ENCODE data around the gene IKZF5. TPM values are rescaled to one million over a fixed set of nuclear protein-coding genes. Genes with fewer than 3 reads are reported as not detected.

Gene IKZF5
- total RNA-seq, 4 donors from 2014 or later: 8.7 to 10.5 (median 9.5) TPM

DNA sequence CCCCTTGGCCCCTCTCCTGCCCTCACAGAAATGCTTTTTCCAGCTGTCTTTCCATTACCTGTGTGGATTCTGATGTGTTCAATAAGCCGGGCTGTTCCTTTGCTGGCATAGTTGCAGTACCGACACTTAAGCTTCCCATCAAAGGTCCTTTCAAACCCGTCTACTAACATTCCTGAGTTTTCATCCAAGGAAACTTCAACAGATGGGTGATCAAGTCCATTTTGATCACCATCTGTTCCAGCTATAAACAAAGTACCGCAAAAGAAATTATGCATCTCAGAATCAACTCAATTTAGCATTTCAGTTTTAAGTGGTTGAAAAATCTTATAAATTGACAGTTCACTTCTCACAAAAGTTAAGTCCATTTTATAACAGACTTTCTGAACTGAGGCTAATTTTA, 12.7 kb downstream of the IKZF5 start:
- 95 to 96% methylated on average over 4 of the region's 4 CpGs for WGBS, 2 donors
- TF ChIP-seq, protein P1, sequence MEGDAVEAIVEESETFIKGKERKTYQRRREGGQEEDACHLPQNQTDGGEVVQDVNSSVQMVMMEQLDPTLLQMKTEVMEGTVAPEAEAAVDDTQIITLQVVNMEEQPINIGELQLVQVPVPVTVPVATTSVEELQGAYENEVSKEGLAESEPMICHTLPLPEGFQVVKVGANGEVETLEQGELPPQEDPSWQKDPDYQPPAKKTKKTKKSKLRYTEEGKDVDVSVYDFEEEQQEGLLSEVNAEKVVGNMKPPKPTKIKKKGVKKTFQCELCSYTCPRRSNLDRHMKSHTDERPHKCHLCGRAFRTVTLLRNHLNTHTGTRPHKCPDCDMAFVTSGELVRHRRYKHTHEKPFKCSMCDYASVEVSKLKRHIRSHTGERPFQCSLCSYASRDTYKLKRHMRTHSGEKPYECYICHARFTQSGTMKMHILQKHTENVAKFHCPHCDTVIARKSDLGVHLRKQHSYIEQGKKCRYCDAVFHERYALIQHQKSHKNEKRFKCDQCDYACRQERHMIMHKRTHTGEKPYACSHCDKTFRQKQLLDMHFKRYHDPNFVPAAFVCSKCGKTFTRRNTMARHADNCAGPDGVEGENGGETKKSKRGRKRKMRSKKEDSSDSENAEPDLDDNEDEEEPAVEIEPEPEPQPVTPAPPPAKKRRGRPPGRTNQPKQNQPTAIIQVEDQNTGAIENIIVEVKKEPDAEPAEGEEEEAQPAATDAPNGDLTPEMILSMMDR (IDR thresholded peaks at IDR 0.05): no peak
- TF ChIP-seq POLR2A (IDR thresholded peaks at IDR 0.05): no peak
- H3K4me3 ChIP-seq (ENCODE audit: low read depth, poor library complexity, severe bottlenecking): no peak overlapping the region
- no peak for DNase-seq (ENCODE audit: low spot score in 2 of 2)
- intact Hi-C loops (cut with DNase I; ENCODE audit: low total_unique reads): no loop called here

DNA sequence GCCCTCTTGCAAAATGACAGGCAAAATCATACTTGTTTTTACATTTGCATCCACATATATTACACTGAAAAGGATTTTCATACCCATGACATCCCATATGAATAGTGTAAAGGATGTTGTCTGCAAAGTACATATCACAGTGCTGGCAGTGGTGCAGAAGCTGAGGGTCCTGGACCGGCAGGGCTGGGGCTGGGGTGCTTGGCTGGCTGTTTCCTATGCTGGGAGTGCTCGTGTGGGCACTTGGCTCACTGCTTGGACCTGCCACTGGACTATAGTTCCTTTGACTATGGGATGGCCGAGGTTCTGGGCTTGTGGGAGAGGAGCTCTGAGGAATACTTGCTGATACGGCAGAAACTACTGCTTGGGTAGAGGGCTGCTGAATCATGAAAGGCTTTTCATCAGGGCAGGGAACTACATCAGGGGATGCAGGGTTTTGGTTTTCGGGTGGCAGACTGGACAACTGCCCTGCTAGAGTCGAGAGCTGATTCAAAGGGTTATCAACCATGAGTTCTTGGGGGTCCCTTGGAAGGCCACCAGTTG, 14.7 kb downstream of the IKZF5 start:
- 95 to 96% methylated on average over 6 of the region's 6 CpGs for WGBS, 2 donors
- no peak for DNase-seq (ENCODE audit: low spot score in 2 of 2)
- no peak overlapping the region for H3K4me3 ChIP-seq (ENCODE audit: low read depth, poor library complexity, severe bottlenecking)
- intact Hi-C loops (cut with DNase I; ENCODE audit: low total_unique reads): no loop called here
- TF ChIP-seq POLR2A (IDR thresholded peaks at IDR 0.05): no peak
- TF ChIP-seq, protein P1 (IDR thresholded peaks at IDR 0.05): no peak

DNA sequence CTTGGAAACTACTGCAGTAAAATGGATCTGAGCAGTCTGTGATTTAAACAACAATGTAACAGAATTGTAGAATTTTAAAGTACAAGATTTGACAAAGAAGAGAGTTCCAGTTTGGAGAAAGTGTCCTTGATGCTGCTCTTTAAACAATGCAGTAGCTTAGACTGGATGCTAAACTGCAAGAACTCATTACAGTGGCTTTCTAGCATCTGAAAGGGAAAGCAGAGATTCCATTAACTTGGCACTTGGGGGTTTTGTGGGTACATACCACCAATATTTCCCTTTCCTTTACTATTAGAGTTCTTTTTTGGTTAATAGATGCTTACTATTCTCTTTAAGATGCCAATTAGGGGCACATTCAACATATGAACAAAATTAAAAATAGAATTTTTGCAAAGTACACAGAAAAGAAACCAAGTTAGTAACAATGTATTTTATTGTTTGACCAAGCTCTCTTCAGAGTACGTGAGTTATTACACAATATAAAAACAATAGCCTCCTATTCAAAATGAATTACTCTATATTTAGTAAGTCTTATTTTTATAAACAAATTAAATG, 16.5 kb downstream of the IKZF5 start:
- whole genome bisulfite sequencing, 2 donors: 62 to 73% methylated on average over 1 of the region's 1 CpG
- H3K4me3 ChIP-seq (ENCODE audit: low read depth, poor library complexity, severe bottlenecking): no peak overlapping the region
- no peak for DNase-seq (ENCODE audit: low spot score in 2 of 2)
- intact Hi-C loops (cut with DNase I; ENCODE audit: low total_unique reads): no loop called here
- no peak for TF ChIP-seq POLR2A (IDR thresholded peaks at IDR 0.05)
- TF ChIP-seq, protein P1 (IDR thresholded peaks at IDR 0.05): no peak

DNA sequence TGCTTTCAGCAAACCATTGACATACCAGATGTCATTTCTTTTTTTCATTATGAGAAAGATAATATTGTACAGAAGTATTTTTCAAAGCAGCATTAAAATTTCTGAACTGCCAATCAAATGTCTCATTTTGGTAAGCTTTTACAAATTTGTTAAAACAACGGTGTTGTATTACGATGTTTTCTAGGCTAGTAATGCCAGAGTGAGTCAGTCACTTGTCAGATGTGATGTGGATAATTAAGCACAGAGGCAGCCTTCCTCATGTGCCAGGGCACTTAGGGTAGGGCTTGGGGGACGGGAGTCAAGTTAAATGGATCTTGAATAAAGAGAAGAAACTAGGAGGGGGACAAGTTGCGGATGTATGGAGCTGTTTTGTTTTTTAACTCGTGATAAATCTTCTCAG, 18.3 kb downstream of the IKZF5 start:
- TF ChIP-seq, protein P1 (IDR thresholded peaks at IDR 0.05): no peak
- TF ChIP-seq POLR2A (IDR thresholded peaks at IDR 0.05): no peak
- 56 to 62% methylated on average over 5 of the region's 5 CpGs for WGBS, 2 donors
- intact Hi-C loops (cut with DNase I; ENCODE audit: low total_unique reads): no loop called here
- H3K4me3 ChIP-seq (ENCODE audit: low read depth, poor library complexity, severe bottlenecking): no peak overlapping the region
- DNase-seq (ENCODE audit: low spot score in 2 of 2): no peak

DNA sequence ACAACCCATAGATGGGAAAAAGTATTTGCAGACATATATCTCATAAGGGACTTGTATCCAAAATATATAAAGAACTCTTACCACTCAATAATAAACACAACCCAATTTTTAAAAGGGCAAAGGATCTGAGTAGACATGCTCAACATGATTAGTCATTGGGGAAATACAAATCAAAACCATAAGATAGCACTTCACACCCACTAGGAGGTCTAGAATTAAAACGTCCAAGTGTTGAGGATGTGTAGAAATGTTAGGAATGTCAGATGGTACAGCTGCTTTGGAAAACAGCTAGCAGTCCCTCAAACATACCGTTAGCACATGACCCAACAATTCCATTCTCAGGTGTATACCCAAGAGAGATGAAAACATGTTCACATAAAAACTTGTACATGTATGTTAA, 20.1 kb downstream of the IKZF5 start:
- no peak for DNase-seq (ENCODE audit: low spot score in 2 of 2)
- no peak for TF ChIP-seq POLR2A (IDR thresholded peaks at IDR 0.05)
- TF ChIP-seq, protein P1 (IDR thresholded peaks at IDR 0.05): no peak
- no peak overlapping the region for H3K4me3 ChIP-seq (ENCODE audit: low read depth, poor library complexity, severe bottlenecking)
- WGBS, 2 donors: 49 to 53% methylated on average over 2 of the region's 2 CpGs
- intact Hi-C loops (cut with DNase I; ENCODE audit: low total_unique reads): no loop called here

DNA sequence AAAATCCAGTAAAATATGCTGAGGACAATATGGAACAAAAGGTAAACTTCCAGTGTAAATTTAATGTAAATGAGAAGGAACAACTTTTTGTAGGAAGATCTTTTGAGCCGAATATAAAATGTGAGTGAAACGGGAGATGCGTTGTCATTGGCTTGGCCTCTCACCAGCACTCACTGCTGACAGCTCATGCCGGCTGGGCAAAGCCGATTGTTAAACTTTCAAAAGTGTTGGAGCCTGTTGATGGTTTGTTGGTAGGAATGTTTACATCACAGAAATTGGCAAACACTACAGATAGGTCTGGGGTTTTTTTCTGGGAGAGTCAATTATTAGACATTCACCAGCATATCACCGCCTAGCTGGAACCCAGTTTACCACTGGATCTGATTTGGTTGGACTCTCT, 22.3 kb downstream of the IKZF5 start:
- TF ChIP-seq, protein P1 (IDR thresholded peaks at IDR 0.05): no peak
- TF ChIP-seq POLR2A (IDR thresholded peaks at IDR 0.05): no peak
- 71 to 73% methylated on average over 6 of the region's 6 CpGs for WGBS, 2 donors
- intact Hi-C loops (cut with DNase I; ENCODE audit: low total_unique reads): no loop called here

More for the DNA sequence above, 22.3 kb downstream of the IKZF5 start:
- H3K4me3 ChIP-seq (ENCODE audit: low read depth, poor library complexity, severe bottlenecking): no peak overlapping the region
- no peak for DNase-seq (ENCODE audit: low spot score in 2 of 2)

All from lower leg skin (tissue), 4 donors.